ENCODE data around the gene CPNE1. TPM values are rescaled to one million over a fixed set of nuclear protein-coding genes. Genes with fewer than 3 reads are reported as not detected.
"Not testable (repeated sequence)": the region's sequence is repeated elsewhere in the genome, so short reads cannot be mapped to it uniquely, and the experiment has no call there.

The CPNE1 gene
- total RNA-seq = 10 to 100 TPM; 25.7 to 75.6 (median 56.1) TPM
- polyA plus RNA-seq = 10 to 100 TPM; 37.8 to 55.4 TPM
- long read RNA-seq, donor 1, transcript CPNE1-204 (16 exons, 1,928 nt) = major isoform, 5 of 21 reads
- long read RNA-seq, donor 1, partial matches to known transcripts = 3 of 21 reads
- long read RNA-seq, donor 1, other reads (novel, unspliced or antisense) = 11 of 21 reads
- long read RNA-seq, donor 2, transcript CPNE1-204 (16 exons, 1,928 nt) = major isoform, 45 of 114 reads
- long read RNA-seq, donor 2, partial matches to known transcripts = 7 of 114 reads
- long read RNA-seq, donor 2, other reads (novel, unspliced or antisense) = 61 of 114 reads
- long read RNA-seq, donor 3, partial matches to known transcripts = 5 of 19 reads
- long read RNA-seq, donor 3, other reads (novel, unspliced or antisense) = 12 of 19 reads

DNA sequence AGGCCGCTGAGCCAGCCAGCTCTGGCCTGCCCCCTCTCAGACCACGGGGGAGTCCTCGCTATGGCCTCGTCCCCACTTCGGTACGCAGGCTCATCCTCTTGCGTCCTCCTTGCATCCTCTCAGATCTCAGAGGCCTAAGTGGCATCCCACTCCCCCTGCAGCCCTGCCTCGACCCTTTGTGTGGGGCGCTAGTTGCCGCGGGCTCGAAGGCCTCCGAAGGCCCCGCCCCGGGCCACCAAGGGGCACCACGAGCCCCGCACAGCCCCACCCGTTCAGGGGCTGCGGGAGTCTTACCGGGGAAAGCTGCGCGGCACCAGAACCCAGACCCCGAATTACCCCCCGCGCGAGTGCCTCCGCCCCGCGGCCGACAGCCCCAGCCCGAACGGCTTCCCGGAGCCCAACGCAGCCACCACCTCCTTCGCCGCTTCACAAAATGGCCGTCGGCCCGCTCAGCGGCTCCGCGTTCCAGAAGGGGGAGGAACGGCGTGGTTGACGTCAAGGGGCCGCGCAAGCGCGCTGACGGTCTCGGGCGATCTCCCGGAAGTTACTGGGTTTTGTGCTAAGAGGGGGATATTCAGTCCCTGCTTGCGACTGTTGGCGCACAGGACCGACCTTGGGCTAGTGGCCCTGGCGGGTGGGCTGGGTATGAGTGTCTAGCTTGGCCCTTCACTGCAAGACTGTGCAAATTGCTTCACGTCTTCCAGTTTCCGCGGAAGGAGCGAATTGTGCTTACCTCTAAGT, at the start of gene CPNE1, which contains the start of gene RBM12:
Gene CPNE1 (minus strand): TSS at position 435 of the 741 bp plus-strand sequence. CDS start 31,977 bp downstream, outside the sequence.
Gene RBM12 (minus strand): TSS at position 435 of the 741 bp plus-strand sequence. CDS start 9,578 bp downstream, outside the sequence.
- intact Hi-C loops (cut with DNase I) = loop anchor here in 9 of 10 donors (1.0 to 10.0 kb wide), 6 partner anchors 47 to 120 kb away; partner anchors contain the start of genes SPAG4 (in 5 of the 9) and ERGIC3 (in 1 of the 9)
- Histone ChIP-seq H3K27me3 (no peaks in the 10 kb centered on the region), H3K36me3 (peaks cover 0 to 21% (median 15%) of the 10 kb centered on the region in 9 donors), H3K4me1 (peaks cover 2 to 45% (median 34%) of the 10 kb centered on the region in 12 donors), H3K9me3 (no peaks in the 10 kb centered on the region), H3K4me3 (peak within 1 kb of the TSS; percentile 74 to 95 (median 85)), H3K27ac (peak within 1 kb of the TSS; percentile 93 to 100 (median 98))
- TF ChIP-seq POLR2A (IDR thresholded peaks at IDR 0.05) = peak; percentile 64 to 90
- TF ChIP-seq, protein P1, sequence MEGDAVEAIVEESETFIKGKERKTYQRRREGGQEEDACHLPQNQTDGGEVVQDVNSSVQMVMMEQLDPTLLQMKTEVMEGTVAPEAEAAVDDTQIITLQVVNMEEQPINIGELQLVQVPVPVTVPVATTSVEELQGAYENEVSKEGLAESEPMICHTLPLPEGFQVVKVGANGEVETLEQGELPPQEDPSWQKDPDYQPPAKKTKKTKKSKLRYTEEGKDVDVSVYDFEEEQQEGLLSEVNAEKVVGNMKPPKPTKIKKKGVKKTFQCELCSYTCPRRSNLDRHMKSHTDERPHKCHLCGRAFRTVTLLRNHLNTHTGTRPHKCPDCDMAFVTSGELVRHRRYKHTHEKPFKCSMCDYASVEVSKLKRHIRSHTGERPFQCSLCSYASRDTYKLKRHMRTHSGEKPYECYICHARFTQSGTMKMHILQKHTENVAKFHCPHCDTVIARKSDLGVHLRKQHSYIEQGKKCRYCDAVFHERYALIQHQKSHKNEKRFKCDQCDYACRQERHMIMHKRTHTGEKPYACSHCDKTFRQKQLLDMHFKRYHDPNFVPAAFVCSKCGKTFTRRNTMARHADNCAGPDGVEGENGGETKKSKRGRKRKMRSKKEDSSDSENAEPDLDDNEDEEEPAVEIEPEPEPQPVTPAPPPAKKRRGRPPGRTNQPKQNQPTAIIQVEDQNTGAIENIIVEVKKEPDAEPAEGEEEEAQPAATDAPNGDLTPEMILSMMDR (IDR thresholded peaks at IDR 0.05) = peak in 2 of 12 donors; percentile 2 to 11
- WGBS, 4 donors = 0 to 1% (median 1%) methylated on average over 19 to 61 of the region's 61 CpGs
- DNase-seq (peak; percentile 93 to 96 (median 94)), ATAC-seq (peak; percentile 88 to 97 (median 96))

DNA sequence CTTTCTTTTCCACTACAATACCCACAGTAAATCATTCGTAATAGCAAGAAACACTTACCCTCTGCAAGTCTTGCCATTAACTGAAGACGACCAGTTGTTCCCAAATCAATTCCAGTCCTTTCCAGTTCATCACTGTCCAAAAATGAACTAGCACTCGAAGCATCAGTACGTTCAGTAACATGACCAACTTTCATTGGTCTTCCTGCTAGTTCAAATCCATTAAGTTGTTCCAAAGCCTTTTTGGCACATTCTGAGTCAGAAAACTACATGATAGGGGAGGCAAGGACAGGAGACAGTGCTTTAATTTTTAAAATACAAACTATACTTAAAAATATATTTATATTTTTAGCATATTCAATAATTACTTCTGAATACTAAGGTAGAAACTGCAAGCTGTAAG, 49.4 kb upstream of the CPNE1 start:
- no peaks in the 10 kb centered on the region for H3K27me3 ChIP-seq
- H3K27ac ChIP-seq = no peak overlapping the region
- no peak for DNase-seq
- peaks cover 0 to 100% (median 100%) of the 10 kb centered on the region in 9 donors for H3K36me3 ChIP-seq
- H3K9me3 ChIP-seq = no peaks in the 10 kb centered on the region
- TF ChIP-seq POLR2A (IDR thresholded peaks at IDR 0.05) = no peak
- TF ChIP-seq, protein P1 (IDR thresholded peaks at IDR 0.05) = no peak
- no peak overlapping the region for H3K4me3 ChIP-seq
- ATAC-seq = no peak
- intact Hi-C loops (cut with DNase I) = no loop called here
- H3K4me1 ChIP-seq = peaks cover 0 to 35% (median 29%) of the 10 kb centered on the region in 12 donors
- 52 to 71% (median 62%) methylated on average over 4 of the region's 4 CpGs for WGBS, 4 donors

DNA sequence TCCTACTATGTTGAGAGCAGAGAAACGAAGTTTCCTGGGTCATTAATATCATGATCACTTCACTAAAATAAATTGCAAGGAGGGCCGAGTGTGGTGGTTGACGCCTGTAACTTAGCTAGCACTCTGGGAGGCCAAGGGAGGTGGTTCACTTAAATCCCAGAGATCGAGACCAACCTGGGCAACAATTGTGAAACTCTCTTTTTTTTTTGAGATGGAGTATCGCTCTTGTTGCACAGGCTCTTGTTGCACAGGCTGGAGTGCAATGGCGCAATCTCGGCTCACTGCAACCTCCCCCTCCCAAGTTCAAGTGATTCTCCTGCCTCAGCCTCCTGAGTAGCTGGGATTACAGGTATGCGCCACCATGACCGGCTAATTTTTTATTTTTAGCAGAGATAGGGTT, 48.4 kb upstream of the CPNE1 start:
- Histone ChIP-seq H3K36me3 (peaks cover 0 to 100% (median 100%) of the 10 kb centered on the region in 9 donors), H3K4me1 (peaks cover 0 to 40% (median 30%) of the 10 kb centered on the region in 12 donors)
- intact Hi-C loops (cut with DNase I) = loop anchor here in 1 of 10 donors (1.0 kb wide), 1 partner anchor 19 kb away; no protein-coding TSS in a partner anchor
- not testable (repeated sequence) for H3K4me3 ChIP-seq, H3K27me3 ChIP-seq, ATAC-seq, H3K27ac ChIP-seq, H3K9me3 ChIP-seq, DNase-seq
- WGBS, 4 donors = 85 to 91% (median 88%) methylated on average over 9 of the region's 9 CpGs

DNA sequence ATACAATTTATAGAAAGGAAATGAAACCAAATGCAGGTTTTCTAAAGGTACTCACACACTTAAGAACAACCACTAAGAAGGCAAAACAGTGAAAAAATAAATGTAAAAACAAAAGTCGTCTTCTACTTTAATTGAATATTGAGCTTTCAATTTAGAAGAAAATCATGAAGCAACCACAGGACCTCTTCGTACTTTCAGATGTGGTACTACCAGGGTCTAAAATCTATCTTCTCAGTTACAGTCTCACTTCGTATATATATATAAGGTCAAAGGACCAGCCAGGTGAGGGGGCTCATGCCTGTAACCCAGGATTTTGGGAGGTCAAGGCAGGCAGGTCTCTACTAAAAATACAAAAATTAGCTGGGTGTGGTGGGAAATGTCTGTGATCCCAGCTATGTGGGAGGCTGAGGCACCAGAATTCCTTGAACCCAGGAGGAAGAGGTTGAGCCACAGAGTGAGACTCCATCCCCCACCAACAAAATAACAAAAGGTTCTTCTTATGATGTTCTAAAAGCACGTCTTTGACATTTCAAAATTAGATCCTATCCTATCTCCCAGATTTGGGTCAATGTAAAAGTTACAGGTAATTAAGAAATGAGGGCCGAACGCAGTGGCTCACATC, 47.0 kb upstream of the CPNE1 start:
- intact Hi-C loops (cut with DNase I) = no loop called here
- no peak for ATAC-seq
- DNase-seq = no peak
- no peak overlapping the region for H3K27ac ChIP-seq
- no peaks in the 10 kb centered on the region for H3K27me3 ChIP-seq
- no peaks in the 10 kb centered on the region for H3K9me3 ChIP-seq
- H3K36me3 ChIP-seq = peaks cover 0 to 100% (median 100%) of the 10 kb centered on the region in 9 donors
- TF ChIP-seq POLR2A (IDR thresholded peaks at IDR 0.05) = no peak
- TF ChIP-seq, protein P1 (IDR thresholded peaks at IDR 0.05) = no peak
- no peak overlapping the region for H3K4me3 ChIP-seq
- 70 to 78% (median 72%) methylated on average over 6 of the region's 6 CpGs for WGBS, 4 donors
- peaks cover 0 to 46% (median 30%) of the 10 kb centered on the region in 12 donors for H3K4me1 ChIP-seq
